NCI-H2107 treated with DMSO at 0.1 percent for 48 hours (cell line): ENCODE results near the gene GCNT1.
"Not testable (repeated sequence)": the region's sequence is repeated elsewhere in the genome, so short reads cannot be mapped to it uniquely, and the experiment has no call there.

Source experiments
- DNase-seq: peaks from one replicate; lab custom pipeline; 2025; ENCODE audit not compliant: unreplicated experiment; lab: John Stamatoyannopoulos, UW

GCNT1 gene

DNA sequence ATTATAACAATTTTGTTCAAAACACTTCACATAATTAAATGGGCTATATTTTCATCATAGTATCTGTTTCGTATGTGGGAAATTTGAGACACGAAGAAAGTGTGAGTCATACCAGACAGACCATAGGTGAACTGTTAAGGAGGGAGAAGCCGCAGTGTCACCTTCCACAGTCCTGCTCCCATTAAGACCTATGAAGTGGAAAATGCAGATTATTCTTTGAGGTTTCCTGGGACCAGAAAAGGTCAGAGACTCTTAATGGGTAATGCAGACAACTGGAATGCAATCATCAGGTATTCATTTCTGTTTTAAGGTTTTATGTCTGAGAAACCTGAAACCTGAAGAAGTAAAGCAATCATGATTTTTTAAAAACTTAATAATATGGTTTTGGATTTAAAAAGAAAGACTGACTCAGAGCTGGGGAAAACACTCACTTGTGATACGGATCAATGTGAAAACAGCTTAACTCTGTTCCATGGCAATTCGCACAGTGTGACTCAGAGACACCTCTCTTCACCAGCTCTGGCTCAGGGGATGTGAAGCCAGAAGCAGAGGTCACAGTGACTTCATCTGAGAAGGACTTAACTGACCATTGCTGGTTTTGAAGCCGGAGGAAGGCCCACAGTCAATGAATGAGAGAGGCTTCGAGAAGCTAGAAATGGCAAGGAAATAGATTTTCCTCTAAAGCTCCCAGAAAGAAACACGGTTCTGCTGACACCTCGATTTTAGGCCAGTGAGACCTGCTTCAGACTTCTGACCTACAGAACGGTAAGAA, 17.2 kb upstream of the GCNT1 start:
- DNase-seq, result peak; percentile 21

GRCh38 chr9:76443887-76444286, 15.1 kb upstream of the GCNT1 start:
- no peak for DNase-seq

DNA sequence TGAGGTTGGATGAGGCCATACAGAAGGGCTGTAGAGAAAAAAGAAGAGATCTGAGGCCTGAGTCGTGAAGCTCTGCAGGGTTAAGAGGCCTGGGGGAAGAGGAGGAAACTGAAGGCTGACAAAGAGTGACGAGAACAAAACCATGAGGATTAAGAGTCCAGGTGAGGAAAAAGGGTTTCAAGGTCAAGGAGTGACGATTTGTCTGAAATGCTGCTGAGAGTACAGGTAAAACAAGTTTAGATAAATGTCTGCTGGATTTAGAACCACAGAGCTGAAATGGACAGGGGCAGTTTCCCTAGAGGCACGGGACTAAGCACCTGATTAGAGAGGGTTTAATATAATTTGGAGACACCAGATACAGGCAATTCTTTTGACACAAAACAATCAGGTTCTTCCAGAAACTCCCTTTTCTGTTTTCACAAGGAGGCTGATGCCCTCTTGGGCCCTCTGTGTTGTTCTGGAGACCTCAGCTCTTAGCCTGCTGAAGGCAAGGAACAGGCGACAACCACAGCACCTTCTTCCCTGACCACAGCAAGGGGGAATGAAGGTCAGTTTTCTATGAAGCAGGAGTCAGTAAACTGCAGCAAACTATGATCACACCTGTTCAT, 14.6 kb upstream of the GCNT1 start:
- DNase-seq, result no peak

DNA sequence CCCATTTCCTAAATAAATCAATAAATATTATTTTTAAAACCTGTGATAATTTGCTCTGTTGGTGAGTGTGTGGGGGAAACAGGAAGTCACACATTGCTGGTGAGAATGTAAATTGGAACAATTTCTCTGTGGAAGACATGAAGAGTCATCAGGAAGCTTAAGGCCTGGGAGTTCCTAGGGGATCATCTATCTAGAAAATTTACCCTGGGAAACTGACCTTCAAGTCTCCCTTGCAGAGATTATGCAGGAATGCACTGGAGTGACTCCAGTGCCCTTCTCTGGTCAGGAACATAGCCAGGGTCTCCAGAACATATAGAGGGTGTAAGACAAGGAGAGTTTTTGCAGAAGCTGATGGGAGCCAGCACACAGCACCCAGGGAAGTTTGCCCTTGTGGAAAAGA, 13.0 kb upstream of the GCNT1 start:
- no peak for DNase-seq

DNA sequence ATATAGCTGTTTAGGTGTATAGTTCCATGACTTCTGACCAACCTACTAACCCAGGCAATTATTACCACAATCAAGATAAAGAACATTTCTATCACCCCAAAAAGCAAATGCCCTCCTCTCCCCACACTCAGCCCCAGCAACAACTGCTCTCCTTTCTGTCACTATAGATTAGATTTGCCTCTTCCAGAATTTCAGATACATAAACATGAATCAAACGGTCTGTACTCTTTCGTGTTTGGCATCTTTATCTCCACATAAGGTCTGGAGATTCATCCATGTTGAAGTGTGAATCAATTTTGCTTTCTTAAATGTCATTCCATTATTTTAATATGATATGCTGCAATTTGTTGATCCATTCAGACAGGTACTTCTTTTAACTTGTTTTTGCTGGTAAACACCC, 10.5 kb upstream of the GCNT1 start:
- no peak for DNase-seq

DNA sequence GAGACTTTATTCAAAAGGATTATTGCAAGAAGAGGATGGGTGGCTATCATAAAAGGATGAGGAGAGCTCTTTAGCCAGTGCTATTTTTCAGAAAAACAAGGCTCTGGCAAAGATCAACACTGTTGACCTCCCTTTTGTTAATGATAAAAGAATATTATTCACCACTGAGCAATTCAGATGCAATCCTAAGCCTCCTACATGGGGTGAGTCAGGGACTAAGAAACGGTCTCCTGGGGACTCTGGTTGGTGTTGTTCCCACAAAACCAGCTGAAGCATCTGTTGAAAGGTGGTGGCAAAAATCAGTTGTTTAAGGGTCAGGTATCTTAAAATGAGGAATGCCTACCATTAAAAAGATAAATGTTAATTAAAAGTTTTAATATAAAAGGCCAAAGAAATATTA, 7.7 kb upstream of the GCNT1 start:
- DNase-seq, result no peak

DNA sequence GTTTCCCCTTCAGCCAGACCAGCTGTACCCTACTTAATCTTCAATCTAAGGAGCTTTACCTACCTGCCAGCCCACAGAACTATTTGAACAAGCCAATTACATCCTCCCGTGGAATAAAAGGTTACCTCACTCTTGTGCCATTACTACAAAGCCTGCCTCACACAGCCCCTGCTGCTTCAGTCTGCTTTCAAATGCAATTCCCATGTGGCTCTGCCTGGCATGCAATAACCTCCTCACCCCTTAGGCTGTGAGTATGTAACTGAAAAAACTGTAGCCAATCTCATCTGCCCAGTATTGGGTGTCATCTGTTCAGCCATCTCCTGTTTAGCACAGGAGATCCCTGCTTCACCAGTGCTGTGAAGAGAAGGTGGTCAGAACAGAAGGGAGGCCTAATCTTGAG, 6.1 kb upstream of the GCNT1 start:
- DNase-seq, result peak; percentile 17

DNA sequence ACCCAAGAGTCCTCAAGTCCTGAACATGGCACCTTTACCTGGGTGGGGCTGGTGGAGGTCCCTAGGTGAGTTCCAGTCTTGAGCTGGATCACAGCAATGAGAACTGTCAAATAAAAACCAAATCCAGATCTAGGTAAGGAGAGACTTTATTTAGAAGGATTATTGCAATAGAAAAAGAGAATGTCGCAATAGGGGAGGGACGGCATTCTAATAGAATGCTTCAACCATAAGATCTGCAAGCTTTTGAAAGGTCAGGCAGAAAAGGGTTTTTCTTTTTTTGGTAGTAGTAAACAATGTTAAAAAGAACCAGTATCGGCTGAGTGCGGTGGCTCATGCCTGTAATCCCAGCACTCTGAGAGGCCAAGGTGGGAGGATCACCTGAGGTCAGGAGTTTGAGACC, 5.2 kb upstream of the GCNT1 start:
- DNase-seq, result no peak

DNA sequence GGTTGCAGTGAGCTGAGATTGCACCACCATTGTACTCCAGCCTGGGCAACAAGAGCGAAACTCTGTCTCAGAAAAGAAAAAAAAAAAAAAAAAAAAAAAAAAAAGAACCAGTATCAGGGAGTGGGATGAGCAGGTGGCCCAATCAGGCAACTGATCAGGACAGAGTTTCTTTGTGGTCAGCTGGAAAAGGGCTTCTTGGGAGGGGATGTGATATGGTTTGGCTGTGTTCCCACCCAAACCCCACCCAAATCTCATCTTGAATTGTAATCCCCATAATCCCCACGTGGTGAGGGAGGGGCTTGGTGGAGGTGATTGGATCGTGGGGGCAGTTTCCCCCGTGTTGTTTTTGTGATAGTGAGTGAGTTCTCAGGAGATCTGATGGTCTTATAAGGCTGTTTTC, 4.7 kb upstream of the GCNT1 start:
- no peak for DNase-seq

DNA sequence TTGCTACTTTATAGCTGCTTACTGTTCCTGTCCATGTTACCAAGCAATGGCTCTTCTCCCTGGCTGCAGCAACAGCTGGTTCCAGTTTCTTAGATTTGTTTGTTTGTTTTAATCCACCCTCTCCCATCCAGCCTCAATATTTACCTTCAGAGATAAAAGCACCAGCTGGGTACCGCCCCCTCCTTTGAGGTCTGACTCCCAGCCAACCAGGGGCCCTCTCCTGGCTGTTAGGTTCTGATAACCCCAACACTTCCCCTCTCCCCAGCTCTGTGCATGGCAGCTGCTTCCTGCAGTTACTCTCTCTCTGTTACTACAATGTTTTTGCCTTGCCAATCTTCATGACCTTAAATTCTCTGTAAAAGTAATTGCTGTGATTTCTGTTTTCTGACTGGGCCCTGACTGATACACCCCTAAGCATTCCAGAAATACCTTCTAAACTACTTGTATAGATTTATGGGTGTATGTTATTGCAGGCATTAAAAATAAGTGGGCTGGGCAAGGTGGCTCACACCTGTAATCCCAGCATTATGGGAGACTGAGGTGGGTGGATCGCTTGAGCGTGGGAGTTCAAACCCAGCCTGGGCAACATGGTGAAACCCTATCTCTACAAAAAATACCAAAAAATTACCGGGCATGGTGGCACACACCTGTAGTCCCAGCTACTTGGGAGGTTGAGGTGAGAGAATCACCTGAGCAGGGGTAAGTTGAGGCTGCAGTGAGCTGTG, 2.6 kb upstream of the GCNT1 start:
- DNase-seq, result peak; percentile 74

GRCh38 chr9:76459694-76460635, 983 bp downstream of the GCNT1 start:
- DNase-seq, result peak; percentile 12

GRCh38 chr9:76462126-76462525, 3.1 kb downstream of the GCNT1 start:
- DNase-seq, result no peak

- DNase-seq, result no peak
Observed at GRCh38 chr9:76463211-76463610, 4.2 kb downstream of the GCNT1 start.

DNA sequence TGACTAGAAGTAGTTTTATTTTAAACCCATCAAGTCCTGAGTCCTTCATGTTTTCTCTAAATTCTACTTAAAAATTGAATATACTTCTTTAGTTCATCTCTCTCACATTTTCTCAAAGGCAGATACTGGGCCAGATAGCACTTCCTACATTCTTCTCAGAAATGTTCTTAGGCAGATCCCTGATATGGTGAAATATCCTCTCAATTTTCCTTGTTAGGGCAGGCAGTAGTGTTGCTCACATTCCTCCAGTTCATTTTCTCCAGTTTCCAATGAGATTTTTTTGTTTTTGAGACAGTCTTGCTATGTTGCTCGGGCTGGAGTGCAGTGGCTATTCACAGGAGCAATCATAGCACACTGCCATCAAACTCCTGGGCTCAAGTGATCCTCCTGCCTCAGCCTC, 5.7 kb downstream of the GCNT1 start:
- DNase-seq, result no peak

DNA sequence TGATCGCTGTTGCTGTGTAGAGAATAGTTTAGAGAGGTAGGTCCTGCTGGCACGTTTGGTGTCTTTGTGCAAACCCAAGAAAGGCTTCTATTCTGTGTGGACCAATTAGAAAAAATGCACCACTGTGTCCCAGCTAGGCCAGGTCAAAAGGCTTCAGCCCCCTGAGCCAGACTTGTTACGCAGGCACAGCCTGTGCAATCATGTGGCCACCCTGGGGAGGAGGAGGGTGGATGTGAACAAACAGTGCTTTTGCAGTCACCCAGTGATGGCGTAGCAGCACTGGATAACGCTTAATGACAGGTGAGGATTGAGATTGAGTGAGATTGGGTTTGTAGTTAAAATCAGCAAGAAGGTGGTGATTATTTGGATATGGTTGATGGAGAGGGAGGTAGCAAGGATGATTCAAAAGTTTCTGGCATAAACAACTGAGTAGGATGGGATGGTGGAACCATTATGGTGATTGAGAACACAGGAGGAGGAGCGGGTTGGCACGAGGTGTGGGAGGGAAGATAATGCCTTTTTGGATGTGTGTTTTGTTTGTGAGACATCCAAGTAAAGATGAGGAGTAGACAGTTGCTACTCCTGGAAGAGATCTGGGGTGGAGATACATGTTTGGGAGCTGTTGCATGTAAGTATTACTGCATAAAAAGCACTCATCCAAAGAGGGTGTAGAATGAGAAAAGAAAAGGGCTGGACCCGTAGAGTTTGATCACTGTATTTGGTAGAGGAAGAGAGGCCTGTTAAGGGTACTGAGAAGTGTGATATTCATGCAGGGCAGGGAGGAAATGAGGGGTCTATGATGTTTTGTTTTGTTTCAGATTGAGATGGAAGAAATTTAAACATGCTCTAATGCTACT, 6.7 kb downstream of the GCNT1 start:
- DNase-seq, result no peak

GRCh38 chr9:76466299-76466605, 7.3 kb downstream of the GCNT1 start:
- no peak for DNase-seq

- no peak for DNase-seq
Observed at GRCh38 chr9:76474419-76474818, 15.4 kb downstream of the GCNT1 start.

DNA sequence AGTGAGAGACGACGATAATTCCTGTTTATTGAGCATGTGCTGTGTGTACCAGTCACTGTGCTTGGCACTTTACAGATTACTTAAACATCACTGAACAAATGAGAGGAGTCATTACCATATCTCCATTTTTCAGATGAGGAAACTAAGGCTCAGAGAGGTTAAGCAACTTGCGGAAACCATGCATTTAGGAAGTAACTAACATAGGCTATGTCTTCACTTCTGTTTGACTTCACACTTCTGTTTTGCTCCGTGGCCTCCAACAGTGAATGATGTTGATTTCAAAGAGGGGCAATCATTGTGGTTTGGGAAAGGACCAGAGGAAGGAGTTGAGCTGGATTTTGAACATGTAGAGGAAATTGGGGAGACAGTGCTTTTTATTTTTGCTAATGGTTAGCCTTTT, 16.7 kb downstream of the GCNT1 start:
- DNase-seq, result no peak

- not testable (repeated sequence) for DNase-seq
Observed at GRCh38 chr9:76477818-76478217, 18.8 kb downstream of the GCNT1 start.

- DNase-seq, result no peak
Observed at GRCh38 chr9:76478226-76478625, 19.2 kb downstream of the GCNT1 start.
